Medulla oblongata (tissue), 1 donor: ENCODE results near the gene ERVV-1.
"Not testable (repeated sequence)": the region's sequence is repeated elsewhere in the genome, so short reads cannot be mapped to it uniquely, and the experiment has no call there.

Source experiments
- DNase-seq: peaks from one replicate; pipeline ENCODE4 v3.0.0-alpha.2; 2015; ENCODE audit errors: extremely low spot score

ERVV-1 gene

DNA sequence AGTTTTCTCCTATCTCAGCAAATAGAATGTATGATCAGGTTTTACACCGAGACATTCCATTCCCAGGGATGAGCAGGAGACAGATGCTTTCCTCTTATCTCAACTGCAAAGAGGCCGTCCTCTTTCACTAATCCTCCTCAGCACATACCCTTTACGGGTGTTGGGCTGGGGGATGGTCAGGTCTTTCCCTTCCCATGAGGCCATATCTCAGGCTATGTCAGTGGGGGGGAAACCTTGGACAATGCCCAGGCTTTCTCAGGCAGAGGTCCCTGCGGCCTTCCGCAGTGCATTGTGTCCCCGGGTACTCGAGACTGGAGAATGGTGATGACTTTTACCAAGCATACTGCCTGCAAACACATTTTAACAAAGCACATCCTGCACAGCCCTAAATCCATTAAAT lies 14.6 kb downstream of the ERVV-1 start:
- not testable (repeated sequence) for DNase-seq

DNA sequence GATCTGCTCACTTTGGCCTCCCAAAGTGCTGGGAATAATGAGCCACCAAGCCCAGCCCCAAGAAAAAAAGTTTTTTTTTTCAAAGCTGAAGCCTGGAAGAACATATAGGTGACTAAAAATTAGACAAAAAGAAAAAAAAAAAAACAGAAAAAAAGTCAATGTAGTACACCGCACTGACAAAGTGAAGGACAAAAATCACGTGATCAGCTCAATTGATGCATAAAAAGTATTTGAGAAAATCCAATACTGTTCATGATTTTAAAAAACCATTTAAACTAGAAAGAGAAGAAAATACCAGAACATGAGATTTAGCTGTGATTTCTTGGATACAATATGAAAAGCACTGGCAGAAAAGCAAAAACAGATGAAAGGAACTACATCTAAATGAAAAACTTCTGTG lies 20.3 kb downstream of the ERVV-1 start:
- no peak for DNase-seq

DNA sequence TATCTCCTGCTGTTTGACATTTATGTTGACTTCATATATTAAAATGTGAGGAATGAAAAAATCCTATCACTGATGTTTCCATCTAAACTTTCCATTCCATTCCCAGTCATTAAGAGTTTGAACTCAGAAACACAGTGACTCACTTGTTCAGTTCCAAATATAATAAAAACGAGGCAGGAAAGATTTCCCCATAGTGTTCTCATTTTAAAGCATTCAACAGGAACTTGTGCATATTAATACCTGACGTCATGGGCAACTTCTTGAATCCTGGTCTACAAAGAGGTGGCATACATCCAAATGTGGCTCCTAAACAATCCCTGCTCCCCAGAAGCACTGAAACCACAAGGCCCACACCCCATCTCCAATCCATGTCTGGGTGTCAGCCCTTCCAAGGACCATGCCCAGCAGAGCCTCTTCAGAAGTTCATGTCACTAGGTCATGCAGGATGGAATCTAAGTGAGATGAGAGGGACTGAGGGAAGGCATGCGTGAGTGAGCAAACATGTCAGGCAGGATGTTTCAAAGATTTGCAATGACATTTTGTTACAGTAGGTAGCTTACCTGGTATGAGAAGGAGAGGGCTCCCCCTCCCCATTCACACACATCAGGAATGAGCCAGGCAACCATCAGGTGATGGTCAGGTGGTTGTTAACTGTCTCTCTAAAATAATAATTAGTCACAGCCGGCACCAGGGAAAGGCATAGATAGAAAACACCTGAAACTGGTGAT lies 21.4 kb downstream of the ERVV-1 start:
- no peak for DNase-seq

DNA sequence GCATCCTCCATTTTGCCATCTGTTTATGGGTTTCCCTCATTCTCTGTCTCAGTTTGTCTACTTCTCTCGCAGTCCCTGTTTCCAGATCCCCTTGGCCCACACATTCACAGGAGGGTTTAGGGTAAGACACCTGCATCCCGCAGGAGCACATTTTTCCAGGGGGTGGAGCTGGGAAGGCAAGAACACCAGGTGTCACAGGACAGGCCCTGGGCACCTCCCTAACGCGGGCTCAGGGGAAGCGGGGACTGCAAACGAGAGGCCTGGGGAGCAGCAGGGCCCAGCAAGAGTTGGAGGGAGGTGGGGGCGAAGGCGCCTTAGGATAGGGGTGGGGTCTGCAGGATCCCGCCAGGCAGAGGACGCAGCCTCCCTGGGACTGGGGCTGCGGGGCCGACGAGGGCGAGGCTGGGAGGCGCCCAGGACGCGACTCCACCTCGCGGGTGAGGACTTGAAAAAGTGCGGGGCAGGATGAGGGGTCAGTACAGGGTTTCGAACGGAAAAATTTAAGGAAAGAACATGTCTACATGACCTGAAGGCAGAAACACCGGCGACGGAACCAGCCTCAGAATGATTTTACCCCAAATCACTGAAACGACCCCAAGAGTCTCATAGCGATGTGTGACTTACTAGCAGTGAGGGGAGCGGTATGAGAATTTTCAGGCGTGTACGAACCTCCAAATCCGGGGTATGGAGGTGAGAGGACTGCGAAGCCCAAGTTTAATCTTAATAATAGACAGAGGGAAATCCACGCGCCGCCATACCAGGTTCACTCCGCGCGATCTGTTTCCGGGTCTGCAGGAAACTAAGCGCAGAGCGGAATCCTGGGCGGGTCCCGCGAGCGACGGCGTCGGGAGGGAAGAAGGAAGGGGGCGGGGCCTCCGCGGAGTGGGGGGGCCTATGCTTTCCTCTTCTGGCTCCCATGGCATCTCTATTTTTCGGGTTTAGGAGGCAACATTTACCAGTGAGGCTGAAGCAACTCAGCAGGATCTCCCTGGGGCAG lies 23.7 kb downstream of the ERVV-1 start:
- no peak for DNase-seq

DNA sequence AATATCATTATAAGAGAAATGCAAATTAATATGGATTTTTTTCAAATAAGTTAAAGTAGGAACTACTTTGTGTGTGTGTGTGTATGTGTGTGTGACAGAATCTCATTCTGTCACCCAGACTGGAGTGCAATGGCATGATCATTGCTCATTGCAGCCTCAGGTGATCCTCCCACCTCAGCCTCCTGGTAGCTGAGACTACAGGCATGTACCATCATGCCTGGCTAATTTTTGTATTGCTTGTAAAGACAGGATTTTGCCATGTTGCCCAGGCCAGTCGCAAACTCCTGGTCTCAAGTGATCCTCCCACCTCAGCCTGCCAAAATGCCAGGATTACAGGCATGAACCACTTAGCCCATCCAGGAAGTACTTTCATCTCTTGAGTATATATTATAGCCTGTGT lies 27.6 kb downstream of the ERVV-1 start:
- no peak for DNase-seq

DNA sequence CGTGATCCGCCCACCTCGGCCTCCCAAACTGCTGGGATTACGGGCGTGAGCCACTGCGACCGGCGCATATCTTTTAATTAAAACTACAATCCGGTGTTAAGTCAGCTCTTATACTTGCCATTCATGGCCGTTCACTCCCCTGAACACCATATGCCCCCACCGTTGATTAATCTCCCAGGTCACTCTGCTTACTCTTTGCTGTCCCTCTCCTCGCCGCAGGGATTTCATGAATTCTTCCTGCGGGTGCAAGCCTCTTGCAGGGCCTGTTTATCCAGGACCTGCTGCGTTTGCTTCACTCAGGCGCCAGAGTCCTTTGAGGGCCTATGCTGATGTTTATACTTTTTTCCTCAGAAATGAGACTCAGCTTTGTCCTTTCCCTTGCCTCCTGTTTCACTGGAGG lies 31.8 kb downstream of the ERVV-1 start:
- no peak for DNase-seq

DNA sequence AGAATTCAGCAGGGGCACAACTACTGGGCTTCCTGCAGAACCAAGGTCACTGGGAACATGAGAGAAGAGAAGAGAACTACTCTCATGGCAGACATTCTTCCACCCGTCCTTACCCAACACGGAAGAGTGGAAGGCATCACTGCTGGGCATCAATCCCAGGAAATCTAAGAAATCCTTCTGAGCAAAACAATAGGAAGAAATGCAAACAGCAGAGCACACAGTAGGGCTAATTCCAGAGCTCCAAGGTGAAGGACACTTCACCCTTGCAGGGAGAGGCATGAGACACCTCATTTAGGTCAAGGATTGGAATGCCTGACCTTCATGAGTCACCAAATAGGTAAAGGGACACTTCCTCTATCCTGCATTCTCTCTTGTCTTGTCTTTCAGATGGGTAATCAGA lies 33.7 kb downstream of the ERVV-1 start:
- DNase-seq, result no peak

DNA sequence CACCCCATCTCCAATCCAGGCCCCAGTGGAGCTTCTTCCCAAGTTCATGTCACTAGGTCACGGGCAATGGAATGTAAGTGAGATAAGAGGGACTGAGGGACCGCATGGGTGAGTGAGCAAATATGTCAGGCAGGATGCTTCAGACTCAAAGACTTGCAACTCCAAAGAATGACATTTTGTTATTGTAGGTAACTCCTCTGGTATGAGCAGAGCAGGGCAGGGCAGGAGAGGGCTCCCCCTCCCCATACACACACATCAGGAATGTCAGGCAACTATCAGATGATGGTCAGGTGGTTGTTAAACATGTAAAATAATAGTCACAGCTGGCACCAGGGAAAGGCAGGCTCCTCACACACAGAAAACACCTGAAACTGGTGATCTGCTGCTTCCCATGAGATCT lies 41.4 kb downstream of the ERVV-1 start:
- no peak for DNase-seq

DNA sequence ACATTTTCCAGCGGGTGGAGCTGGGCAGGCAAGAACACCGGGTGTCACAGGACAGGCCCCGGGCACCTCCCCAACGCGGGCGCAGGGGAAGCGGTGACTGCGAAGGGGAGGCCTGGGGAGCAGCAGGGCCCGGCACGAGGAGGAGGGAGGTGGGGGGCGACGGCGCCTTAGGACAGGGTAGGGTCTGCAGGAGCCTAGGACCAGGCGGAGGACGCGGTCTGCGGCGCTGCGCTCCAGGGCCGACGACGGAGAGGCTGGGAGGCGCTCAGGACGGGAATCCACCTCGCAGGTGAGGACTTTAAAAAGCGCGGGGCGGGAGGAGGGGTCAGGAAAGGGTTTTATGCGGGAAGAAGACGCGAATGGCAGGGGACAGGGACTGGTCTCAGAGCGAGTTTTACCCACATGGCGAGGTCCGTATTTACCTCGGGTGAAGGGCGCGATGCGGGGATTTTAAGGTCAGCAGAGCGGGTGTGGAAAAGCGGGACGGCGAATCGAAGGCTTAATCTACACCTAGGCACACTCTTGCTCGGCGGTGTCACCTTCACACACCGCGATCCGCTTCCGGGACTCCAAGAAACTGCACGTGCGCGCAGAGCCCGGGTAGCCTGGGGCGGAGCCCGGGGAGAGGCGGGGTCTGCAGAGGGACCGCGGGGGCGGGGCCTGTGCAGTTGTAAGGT lies 44.3 kb downstream of the ERVV-1 start:
- no peak for DNase-seq
